Stimulated activated CD4-positive, alpha-beta T cell treated with anti-CD3 and anti-CD28 coated beads, Interleukin-2, amount 100 ng/mL, for 4 hours (primary cell): ENCODE measurements around the gene MINAR2.
A peak's percentile ranks its signal among the peaks of the same experiment; 100 is the strongest.

Experiments used
- DNase-seq: peaks from one replicate; pipeline ENCODE4 v3.0.0-alpha.2; 2020; ENCODE audit warnings: low read depth

The MINAR2 gene

GRCh38 chr5:129747572-129748407, at the start of gene MINAR2:
Gene MINAR2, plus strand, starts transcription at chr5:129748094. Its CDS starts 97 bp downstream, at chr5:129748191.
- no peak for DNase-seq

- no peak for DNase-seq
Observed at GRCh38 chr5:129698661-129699060, 49.2 kb upstream of the MINAR2 start.

- no peak for DNase-seq
Observed at GRCh38 chr5:129716235-129716634, 31.7 kb upstream of the MINAR2 start.

- no peak for DNase-seq
Observed at GRCh38 chr5:129716651-129717050, 31.2 kb upstream of the MINAR2 start.

- no peak for DNase-seq
Observed at GRCh38 chr5:129717751-129718310, 30.1 kb upstream of the MINAR2 start.

GRCh38 chr5:129718471-129719090, 29.3 kb upstream of the MINAR2 start:
- no peak for DNase-seq

- DNase-seq = no peak
Observed at GRCh38 chr5:129724222-129724621, 23.7 kb upstream of the MINAR2 start.

GRCh38 chr5:129724647-129725046, 23.2 kb upstream of the MINAR2 start:
- DNase-seq = no peak

- no peak for DNase-seq
Observed at GRCh38 chr5:129739773-129740172, 8.1 kb upstream of the MINAR2 start.

- no peak for DNase-seq
Observed at GRCh38 chr5:129743541-129744187, 4.2 kb upstream of the MINAR2 start.

GRCh38 chr5:129745997-129746396, 1.9 kb upstream of the MINAR2 start:
- no peak for DNase-seq

GRCh38 chr5:129746876-129747275, 1.0 kb upstream of the MINAR2 start:
- no peak for DNase-seq

GRCh38 chr5:129748913-129749880, 1.3 kb downstream of the MINAR2 start:
- DNase-seq = no peak

GRCh38 chr5:129760636-129761325, 12.9 kb downstream of the MINAR2 start:
- no peak for DNase-seq

GRCh38 chr5:129763651-129764050, 15.8 kb downstream of the MINAR2 start:
- DNase-seq = no peak

GRCh38 chr5:129766798-129767197, 18.9 kb downstream of the MINAR2 start:
- no peak for DNase-seq

- peak; percentile 39 for DNase-seq
Observed at GRCh38 chr5:129767927-129768380, 20.1 kb downstream of the MINAR2 start.

GRCh38 chr5:129768735-129769134, 20.8 kb downstream of the MINAR2 start:
- DNase-seq = no peak

- no peak for DNase-seq
Observed at GRCh38 chr5:129770024-129770820, 22.3 kb downstream of the MINAR2 start.
